Activated CD8-positive, alpha-beta memory T cell treated with anti-CD3 and anti-CD28 coated beads, Interleukin-2, amount 50 U/mL, for 24 hours (primary cell): ENCODE measurements around the gene CLDN19.
"Not testable (repeated sequence)": the region's sequence is repeated elsewhere in the genome, so short reads cannot be mapped to it uniquely, and the experiment has no call there.

Source experiments
- DNase-seq: peaks from one replicate; pipeline ENCODE4 v3.0.0-alpha.2; 2020; ENCODE audit errors: extremely low read depth

CLDN19 gene

GRCh38 chr1:42759114-42759513 is 19.1 kb upstream of the CLDN19 start:
- no peak for DNase-seq

GRCh38 chr1:42758641-42759040 is 18.6 kb upstream of the CLDN19 start:
- no peak for DNase-seq

- DNase-seq: no peak
These were observed 17.8 kb upstream of the CLDN19 start for GRCh38 chr1:42757892-42758275.

GRCh38 chr1:42756956-42757891 is 17.2 kb upstream of the CLDN19 start:
- no peak for DNase-seq

- no peak for DNase-seq
These were observed 13.0 kb upstream of the CLDN19 start for GRCh38 chr1:42753070-42753469.

- no peak for DNase-seq
These were observed 12.2 kb upstream of the CLDN19 start for GRCh38 chr1:42752284-42752683.

GRCh38 chr1:42751511-42752070 is 11.6 kb upstream of the CLDN19 start:
- not testable (repeated sequence) for DNase-seq

- DNase-seq: no peak
These were observed 10.0 kb upstream of the CLDN19 start for GRCh38 chr1:42750041-42750440.

- no peak for DNase-seq
These were observed 8.7 kb upstream of the CLDN19 start for GRCh38 chr1:42748461-42749410.

- no peak for DNase-seq
These were observed 8.0 kb upstream of the CLDN19 start for GRCh38 chr1:42748021-42748420.

GRCh38 chr1:42747125-42747524 is 7.1 kb upstream of the CLDN19 start:
- DNase-seq: no peak

GRCh38 chr1:42746436-42747105 is 6.5 kb upstream of the CLDN19 start:
- no peak for DNase-seq

GRCh38 chr1:42745851-42746250 is 5.8 kb upstream of the CLDN19 start:
- DNase-seq: no peak

GRCh38 chr1:42744148-42744413 is 4.0 kb upstream of the CLDN19 start:
- DNase-seq: no peak

- no peak for DNase-seq
These were observed 3.5 kb upstream of the CLDN19 start for GRCh38 chr1:42743317-42744147.

GRCh38 chr1:42742617-42743316 is 2.7 kb upstream of the CLDN19 start:
- no peak for DNase-seq

GRCh38 chr1:42742141-42742540 is 2.1 kb upstream of the CLDN19 start:
- DNase-seq: no peak

GRCh38 chr1:42741706-42742105 is 1.7 kb upstream of the CLDN19 start:
- no peak for DNase-seq

GRCh38 chr1:42740851-42741580 is 980 bp upstream of the CLDN19 start:
- no peak for DNase-seq
